Stomach (tissue), 9 donors: Measurements from ENCODE around the gene ATP8A1. TPM values are rescaled to one million over a fixed set of nuclear protein-coding genes. Genes with fewer than 3 reads are reported as not detected.

Source experiments
- DNase-seq, 2 donors: peaks; one replicate each; pipeline versions ENCODE4 v3.0.0 to v3.0.0-alpha.2; 2013 to 2019
- H3K27ac ChIP-seq, 5 donors: fragments of 200-600 bp in 4 of 5; sonication (generic) in 4 of 5; one replicate each; pipeline ENCODE4 v1.5.1; 2013 to 2019; ENCODE audit warnings: mild to moderate bottlenecking in 1 of 5, moderate library complexity in 1 of 5
- H3K27me3 ChIP-seq, 3 donors: fragments of 200-600 bp; sonication (generic); one replicate each; pipeline ENCODE4 v1.5.1; 2017 to 2019; ENCODE audit warnings: mixed run types in 1 of 3
- H3K36me3 ChIP-seq, 4 donors: fragments of 200-600 bp; sonication (generic); 1 replicate in 3 of 4; 2 replicates in 1 of 4; pipeline ENCODE4 v1.5.1; 2016 to 2019
- H3K4me1 ChIP-seq, 4 donors: fragments of 200-600 bp; sonication (generic); one replicate each; pipeline ENCODE4 v1.5.1; 2016 to 2019
- H3K4me3 ChIP-seq, 4 donors: fragments of 200-600 bp; sonication (generic) in 3 of 4; one replicate each; pipeline ENCODE4 v1.5.1; 2016 to 2019; ENCODE audit warnings: mild to moderate bottlenecking in 1 of 4
- H3K9me3 ChIP-seq, 4 donors: fragments of 200-600 bp; sonication (generic); one replicate each; pipeline ENCODE4 v1.5.1; 2016 to 2019
- CTCF ChIP-seq, 7 experiments: fragments of 450-650 bp in 4 of 7; fragments of 200-600 bp in 3 of 7; sonication (generic) in 3 of 7; IDR thresholded peaks; one replicate each; pipeline ENCODE4 v1.5.1; 2016 to 2019; ENCODE audit warnings: antibody characterized with exemption in 7 of 7, control low read depth in 2 of 7, mild to moderate bottlenecking in 1 of 7
- EP300 ChIP-seq: sonication (generic); formaldehyde crosslinking; IDR thresholded peaks from one replicate; pipeline ENCODE4 v1.6.1; 2017; ENCODE audit warnings: antibody characterized with exemption
- POLR2A ChIP-seq, 4 donors: fragments of 450-650 bp; IDR thresholded peaks; one replicate each; pipeline ENCODE4 v1.6.1; 2016; ENCODE audit warnings: antibody characterized with exemption in 4 of 4, control low read depth in 2 of 4, mild to moderate bottlenecking in 1 of 4, moderate library complexity in 1 of 4
- POLR2AphosphoS5 ChIP-seq, 3 donors: sonication (generic); formaldehyde crosslinking; IDR thresholded peaks; one replicate each; pipeline ENCODE4 v1.6.1; 2016; ENCODE audit warnings: antibody characterized with exemption in 3 of 3
- WGBS, 5 donors: extraction: QIAGEN DNeasy Blood & Tissue Kit in 3 of 5; methylation state at CpG; one replicate each; pipeline versions ENCODE4 v1.1.5 to v1.1.7; 2013 to 2018; 5-methylcytosine and 5-hydroxymethylcytosine counted together
- intact Hi-C: fragments of 100-400 bp; cut with DNase I; formaldehyde crosslinking; loops from one replicate; pipeline ENCODE4 v1.15.1; 2023; ENCODE audit warnings: low total_unique reads
- polyA plus RNA-seq, 3 donors: library from polyadenylated mRNA; stranded (reverse); fragments of 200-250 nt; gene quantifications; one replicate each; pipeline ENCODE4 v1.2.3, GENCODE V29; 2013
- total RNA-seq, 5 donors: library from RNA; depleted of rRNA; stranded (reverse); fragments of >200 nt; gene quantifications; one replicate each; pipeline versions ENCODE4 v1.1.0 to v1.2.3, GENCODE V29; 2014 to 2016
- donor health status: healthy with polysubstance abuse.
- donor health status: Bipolar disorder and iron deficiency.
- donor health status: healthy.

ATP8A1 gene
- total and polyA plus RNA-seq, 8 donors, result 2.6 to 104 (median 33.2) TPM

- Histone ChIP-seq H3K4me3 (no peak overlapping the region), H3K27ac (no peak overlapping the region), H3K9me3 (no peaks in the 10 kb centered on the region), H3K4me1 (no peaks in the 10 kb centered on the region), H3K36me3 (peaks cover 0 to 27% (median 17%) of the 10 kb centered on the region in 4 donors), H3K27me3 (no peaks in the 10 kb centered on the region)
- DNase-seq, result no peak
- intact Hi-C loops, result no loop called here
- WGBS, 5 donors, result 90 to 97% (median 95%) methylated on average over 4 of the region's 4 CpGs
- TF ChIP-seq EP300 (no peak), POLR2AphosphoS5 (IDR thresholded peaks at IDR 0.05) (no peak), CTCF (IDR thresholded peaks at IDR 0.05) (no peak), POLR2A (IDR thresholded peaks at IDR 0.05) (no peak)
Observed at GRCh38 chr4:42531341-42532030, 125.4 kb downstream of the ATP8A1 start.

- WGBS, 5 donors, result 30 to 54% (median 42%) methylated on average over 3 of the region's 3 CpGs
- intact Hi-C loops, result loop anchor here (5.0 kb wide), 1 partner anchor 151 kb away; no protein-coding TSS in a partner anchor
- Histone ChIP-seq H3K9me3 (no peaks in the 10 kb centered on the region), H3K27me3 (no peaks in the 10 kb centered on the region), H3K36me3 (peaks cover 0 to 39% (median 31%) of the 10 kb centered on the region in 4 donors), H3K4me1 (peaks cover 0 to 7% (median 0%) of the 10 kb centered on the region in 4 donors), H3K27ac (no peak overlapping the region), H3K4me3 (no peak overlapping the region)
- no peak for DNase-seq
- no peak for TF ChIP-seq CTCF (IDR thresholded peaks at IDR 0.05)
Observed at GRCh38 chr4:42523066-42523718, 133.7 kb downstream of the ATP8A1 start.

GRCh38 chr4:42519803-42520417 lies 137.0 kb downstream of the ATP8A1 start:
- 20 to 28% (median 24%) methylated on average over 3 of the region's 3 CpGs for WGBS, 5 donors
- Histone ChIP-seq H3K27me3 (no peaks in the 10 kb centered on the region), H3K27ac (no peak overlapping the region), H3K4me3 (no peak overlapping the region), H3K9me3 (no peaks in the 10 kb centered on the region), H3K4me1 (peaks cover 0 to 7% (median 0%) of the 10 kb centered on the region in 4 donors), H3K36me3 (peaks cover 0 to 34% (median 31%) of the 10 kb centered on the region in 4 donors)
- DNase-seq, result peak; percentile 57 to 84
- TF ChIP-seq POLR2A (IDR thresholded peaks at IDR 0.05) (no peak), EP300 (no peak), POLR2AphosphoS5 (IDR thresholded peaks at IDR 0.05) (no peak), CTCF (IDR thresholded peaks at IDR 0.05) (peak in 4 of 7 experiments; percentile 34 to 72 (median 52))
- intact Hi-C loops, result loop anchor here (5.0 kb wide), 2 partner anchors 148 to 238 kb away; no protein-coding TSS in a partner anchor

- WGBS, 5 donors, result 73 to 82% (median 79%) methylated on average over 5 of the region's 5 CpGs
- no peak overlapping the region for H3K4me3 ChIP-seq
- H3K9me3 ChIP-seq, result no peaks in the 10 kb centered on the region
- no peaks in the 10 kb centered on the region for H3K27me3 ChIP-seq
- DNase-seq, result no peak
- intact Hi-C loops, result loop anchor here (5.0 kb wide), 1 partner anchor 233 kb away; no protein-coding TSS in a partner anchor
- no peaks in the 10 kb centered on the region for H3K4me1 ChIP-seq
- H3K27ac ChIP-seq, result no peak overlapping the region
- TF ChIP-seq POLR2AphosphoS5 (IDR thresholded peaks at IDR 0.05), result no peak
- no peak for TF ChIP-seq EP300
- TF ChIP-seq POLR2A (IDR thresholded peaks at IDR 0.05), result no peak
- TF ChIP-seq CTCF (IDR thresholded peaks at IDR 0.05), result no peak
- peaks cover 0 to 3% (median 0%) of the 10 kb centered on the region in 4 donors for H3K36me3 ChIP-seq
Observed at GRCh38 chr4:42515156-42515884, 141.6 kb downstream of the ATP8A1 start.
